Left ventricle myocardium inferior (tissue), 1 donor: ENCODE data around the gene SLC12A7. TPM values are rescaled to one million over a fixed set of nuclear protein-coding genes. Genes with fewer than 3 reads are reported as not detected.
A peak's percentile ranks its signal among the peaks of the same experiment; 100 is the strongest.
"Not testable (repeated sequence)": the region's sequence is repeated elsewhere in the genome, so short reads cannot be mapped to it uniquely, and the experiment has no call there.

Experiments
- DNase-seq: peaks from one replicate; pipeline ENCODE4 v3.0.0-alpha.2; 2020
- H3K27ac ChIP-seq: fragments of 200-600 bp; replicated peaks from 2 replicates; pipeline ENCODE4 v1.8.0; 2021
- H3K27me3 ChIP-seq: fragments of 200-600 bp; 2 replicates; pipeline ENCODE4 v1.8.0; 2021; ENCODE audit warnings: low read depth
- H3K36me3 ChIP-seq: fragments of 200-600 bp; 2 replicates; pipeline ENCODE4 v1.8.0; 2021
- H3K4me1 ChIP-seq: fragments of 200-600 bp; 2 replicates; pipeline ENCODE4 v1.8.0; 2021
- H3K4me3 ChIP-seq: fragments of 200-600 bp; 2 replicates; pipeline ENCODE4 v1.8.0; 2021; ENCODE audit warnings: mild to moderate bottlenecking, moderate library complexity
- H3K9me3 ChIP-seq: fragments of 200-600 bp; replicated peaks from 2 replicates; pipeline ENCODE4 v1.8.0; 2021
- intact Hi-C: fragments of 100-400 bp; cut with micrococcal nuclease; formaldehyde crosslinking; loops from one replicate; pipeline ENCODE4 v1.11.0; 2022
- long read RNA-seq: library from polyadenylated mRNA; unstranded; transcript quantifications from one replicate; pipeline ENCODE4 v2.0.0, GENCODE V29; 2021
- total RNA-seq: library from RNA; stranded (reverse); fragmentation: NEBNext Ultra II Directional; extraction: Animal tissue kit (Norgen Biotek cat#: 25700); gene quantifications from one replicate; pipeline ENCODE4 v1.2.1, GENCODE V29; 2021
- TF ChIP-seq, protein P1 (sequence below): fragments of 200-600 bp; IDR thresholded peaks from 2 replicates; pipeline ENCODE4 v1.8.0; 2021; ENCODE audit warnings: antibody characterized with exemption, mild to moderate bottlenecking, borderline replicate concordance
- donor health status: DM: no; HTN: yes; CAD: no; lungs with severe emphysema.

Gene SLC12A7
- total RNA-seq = 140 TPM
- long read RNA-seq, full-length matches to known transcripts = 2 of 161 reads
- long read RNA-seq, partial matches to known transcripts = 57 of 161 reads
- long read RNA-seq, other reads (novel, unspliced or antisense) = 102 of 161 reads

- Histone ChIP-seq H3K4me1 (peaks cover 53% of the 10 kb centered on the region), H3K36me3 (no peaks in the 10 kb centered on the region), H3K4me3 (peak within 1 kb of the TSS; percentile 93), H3K27me3 (no peaks in the 10 kb centered on the region), H3K9me3 (no peaks in the 10 kb centered on the region), H3K27ac (peak within 1 kb of the TSS; percentile 98)
- DNase-seq = peak; percentile 71
- TF ChIP-seq, protein P1, sequence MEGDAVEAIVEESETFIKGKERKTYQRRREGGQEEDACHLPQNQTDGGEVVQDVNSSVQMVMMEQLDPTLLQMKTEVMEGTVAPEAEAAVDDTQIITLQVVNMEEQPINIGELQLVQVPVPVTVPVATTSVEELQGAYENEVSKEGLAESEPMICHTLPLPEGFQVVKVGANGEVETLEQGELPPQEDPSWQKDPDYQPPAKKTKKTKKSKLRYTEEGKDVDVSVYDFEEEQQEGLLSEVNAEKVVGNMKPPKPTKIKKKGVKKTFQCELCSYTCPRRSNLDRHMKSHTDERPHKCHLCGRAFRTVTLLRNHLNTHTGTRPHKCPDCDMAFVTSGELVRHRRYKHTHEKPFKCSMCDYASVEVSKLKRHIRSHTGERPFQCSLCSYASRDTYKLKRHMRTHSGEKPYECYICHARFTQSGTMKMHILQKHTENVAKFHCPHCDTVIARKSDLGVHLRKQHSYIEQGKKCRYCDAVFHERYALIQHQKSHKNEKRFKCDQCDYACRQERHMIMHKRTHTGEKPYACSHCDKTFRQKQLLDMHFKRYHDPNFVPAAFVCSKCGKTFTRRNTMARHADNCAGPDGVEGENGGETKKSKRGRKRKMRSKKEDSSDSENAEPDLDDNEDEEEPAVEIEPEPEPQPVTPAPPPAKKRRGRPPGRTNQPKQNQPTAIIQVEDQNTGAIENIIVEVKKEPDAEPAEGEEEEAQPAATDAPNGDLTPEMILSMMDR = no peak
- intact Hi-C loops = no loop called here
Measured at GRCh38 chr5:1111727-1112289, at the start of gene SLC12A7. Gene SLC12A7, minus strand, starts transcription at chr5:1112063. Its CDS starts 72 bp downstream, at chr5:1111991.

GRCh38 chr5:1161108-1161832 lies 49.4 kb upstream of the SLC12A7 start:
- TF ChIP-seq, protein P1 = no peak
- no peaks in the 10 kb centered on the region for H3K36me3 ChIP-seq
- H3K27ac ChIP-seq = peak overlapping the region; percentile 30
- DNase-seq = no peak
- peaks cover 12% of the 10 kb centered on the region for H3K4me1 ChIP-seq
- intact Hi-C loops = no loop called here
- peaks cover 3% of the 10 kb centered on the region for H3K9me3 ChIP-seq
- peaks cover 9% of the 10 kb centered on the region for H3K27me3 ChIP-seq
- H3K4me3 ChIP-seq = no peak overlapping the region

GRCh38 chr5:1159774-1160406 lies 48.0 kb upstream of the SLC12A7 start:
- Histone ChIP-seq H3K27me3 (peaks cover 23% of the 10 kb centered on the region), H3K4me3 (no peak overlapping the region), H3K4me1 (peaks cover 24% of the 10 kb centered on the region), H3K27ac (no peak overlapping the region), H3K36me3 (no peaks in the 10 kb centered on the region), H3K9me3 (peaks cover 3% of the 10 kb centered on the region)
- DNase-seq = no peak
- intact Hi-C loops = no loop called here
- TF ChIP-seq, protein P1 = no peak

DNA sequence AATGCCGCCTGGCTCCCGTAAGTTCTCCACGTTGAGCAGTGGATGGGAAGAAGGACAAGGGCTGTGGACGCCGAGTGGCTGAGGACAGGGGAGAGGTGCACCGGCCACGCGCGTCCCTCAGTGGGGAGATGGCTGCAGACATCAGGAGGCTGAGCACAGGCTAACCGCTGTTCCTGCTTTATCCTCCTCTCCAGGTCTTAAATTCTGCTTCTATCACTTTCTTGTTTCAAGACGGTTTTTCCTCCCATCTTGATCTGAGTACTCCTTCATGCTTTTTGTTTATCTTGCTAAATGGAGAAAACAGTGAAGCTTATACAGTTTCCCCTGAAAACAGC lies 47.4 kb upstream of the SLC12A7 start:
- H3K27me3 ChIP-seq = peaks cover 29% of the 10 kb centered on the region
- TF ChIP-seq, protein P1 = no peak
- no peak for DNase-seq
- H3K4me3 ChIP-seq = no peak overlapping the region
- H3K9me3 ChIP-seq = peaks cover 3% of the 10 kb centered on the region
- H3K4me1 ChIP-seq = peaks cover 24% of the 10 kb centered on the region
- H3K27ac ChIP-seq = no peak overlapping the region
- intact Hi-C loops = no loop called here
- H3K36me3 ChIP-seq = no peaks in the 10 kb centered on the region

DNA sequence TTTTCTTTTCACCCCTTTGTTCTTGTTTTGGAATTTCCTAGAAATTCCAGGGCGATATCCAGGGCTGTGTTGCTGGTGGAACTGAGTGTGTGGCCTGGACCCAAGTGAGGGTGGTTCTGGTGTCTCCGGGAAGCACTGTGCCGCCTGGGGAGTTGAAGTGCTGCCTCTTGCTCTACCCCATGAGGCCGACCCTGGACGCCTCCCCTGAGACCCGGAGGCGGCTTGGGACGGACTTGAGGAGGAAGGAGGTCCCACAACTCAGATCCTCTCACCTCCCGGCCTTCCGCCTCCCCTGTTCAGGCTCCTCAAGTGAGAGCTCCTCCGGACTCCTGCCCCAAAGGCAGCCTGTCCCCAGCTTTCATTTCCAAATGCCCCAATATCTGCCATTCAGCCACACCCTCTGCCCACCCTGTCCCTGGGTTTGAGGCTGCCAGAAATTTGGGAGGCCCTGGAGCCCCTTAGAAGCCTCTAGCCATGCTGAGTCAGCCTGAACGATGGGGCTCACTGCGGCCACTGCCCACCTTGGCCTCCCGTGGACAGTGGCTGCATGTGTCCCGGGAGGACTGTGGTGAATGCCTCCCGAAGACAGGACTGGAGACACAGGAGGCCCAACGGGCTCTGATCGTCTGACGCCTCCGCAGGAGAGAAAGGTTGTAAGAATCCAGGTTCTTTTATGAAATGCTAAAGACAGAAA lies 46.9 kb upstream of the SLC12A7 start:
- Histone ChIP-seq H3K27ac (no peak overlapping the region), H3K4me3 (no peak overlapping the region), H3K36me3 (no peaks in the 10 kb centered on the region), H3K9me3 (peaks cover 3% of the 10 kb centered on the region), H3K27me3 (peaks cover 31% of the 10 kb centered on the region), H3K4me1 (peaks cover 24% of the 10 kb centered on the region)
- TF ChIP-seq, protein P1 = no peak
- DNase-seq = no peak
- intact Hi-C loops = no loop called here

GRCh38 chr5:1157461-1157986 lies 45.7 kb upstream of the SLC12A7 start:
- H3K27ac ChIP-seq, H3K9me3 ChIP-seq, H3K4me3 ChIP-seq, DNase-seq, intact Hi-C loops, H3K36me3 ChIP-seq: not testable (repeated sequence)
- peaks cover 37% of the 10 kb centered on the region for H3K27me3 ChIP-seq
- H3K4me1 ChIP-seq = peaks cover 24% of the 10 kb centered on the region
